Nephron progenitor cell (in vitro differentiated cells): ENCODE data around the gene NMUR1.

Source experiments
- DNase-seq: peaks from one replicate; pipeline ENCODE4 v3.0.0; 2021
- H3K27ac Mint-ChIP-seq: 2 replicates; pipeline ENCODE4 v1.8.0; 2021; ENCODE audit warnings: mild to moderate bottlenecking, moderate library complexity, mixed read lengths
- H3K27me3 Mint-ChIP-seq: 2 replicates; pipeline ENCODE4 v1.8.0; 2021; ENCODE audit warnings: mild to moderate bottlenecking, low read depth, mixed read lengths; ENCODE audit not compliant: poor library complexity
- H3K36me3 Mint-ChIP-seq: 2 replicates; pipeline ENCODE4 v1.8.0; 2021; ENCODE audit warnings: low read depth, mixed read lengths
- H3K4me1 Mint-ChIP-seq: 2 replicates; pipeline ENCODE4 v1.8.0; 2021; ENCODE audit warnings: mixed read lengths
- H3K4me3 Mint-ChIP-seq: 2 replicates; pipeline ENCODE4 v1.8.0; 2021; ENCODE audit warnings: mild to moderate bottlenecking, moderate library complexity, mixed read lengths
- H3K9me3 Mint-ChIP-seq: 2 replicates; pipeline ENCODE4 v1.8.0; 2021; ENCODE audit warnings: mild to moderate bottlenecking, moderate library complexity, mixed read lengths
- TF ChIP-seq, protein P1 (sequence below): fragments of 200-600 bp; sonication (generic); IDR thresholded peaks from 2 replicates; pipeline ENCODE4 v1.5.0; 2021; ENCODE audit warnings: antibody characterized with exemption

Gene NMUR1

DNA sequence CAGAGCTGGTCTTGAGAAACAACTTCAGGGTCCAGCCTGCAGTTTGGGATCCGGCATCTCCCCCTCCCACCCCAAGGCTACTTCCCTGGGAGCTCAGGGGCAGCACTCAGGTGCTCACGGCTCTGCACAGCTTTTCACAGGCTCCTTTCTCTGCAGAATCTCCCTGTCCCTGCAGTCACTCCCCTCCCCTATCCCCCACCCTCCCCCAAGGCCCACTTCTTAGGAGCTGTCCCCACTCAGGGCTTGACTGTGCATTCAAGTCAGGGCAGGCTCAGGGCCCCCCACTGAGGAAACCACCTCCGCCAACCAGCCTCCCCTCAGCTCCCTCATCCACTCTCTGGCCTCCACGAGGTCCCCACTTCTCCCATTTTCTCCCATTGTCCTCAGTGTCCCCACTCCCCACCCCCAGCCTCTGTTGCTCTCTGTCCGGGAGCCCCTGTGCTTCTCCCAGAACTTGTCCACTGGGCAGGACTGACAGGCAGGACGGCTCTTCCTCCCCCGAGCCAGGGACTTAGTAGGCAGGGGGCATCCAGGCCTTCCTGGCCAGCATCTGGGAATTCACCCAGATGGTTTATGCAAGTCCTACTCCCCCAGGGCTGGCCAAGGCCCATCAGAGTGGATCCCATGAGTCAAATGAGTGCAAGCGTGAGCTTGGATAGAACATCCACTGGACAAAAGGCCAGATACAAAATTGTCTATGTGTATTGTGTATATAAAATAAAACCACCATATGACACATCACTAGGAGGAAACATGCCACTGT is 7.6 kb downstream of the NMUR1 start:
- Mint-ChIP-seq H3K27ac (no peak overlapping the region), H3K36me3 (no peaks in the 10 kb centered on the region), H3K4me3 (no peak overlapping the region), H3K27me3 (peaks cover 9% of the 10 kb centered on the region), H3K9me3 (no peaks in the 10 kb centered on the region), H3K4me1 (peaks cover 36% of the 10 kb centered on the region)
- DNase-seq: no peak
- TF ChIP-seq, protein P1, sequence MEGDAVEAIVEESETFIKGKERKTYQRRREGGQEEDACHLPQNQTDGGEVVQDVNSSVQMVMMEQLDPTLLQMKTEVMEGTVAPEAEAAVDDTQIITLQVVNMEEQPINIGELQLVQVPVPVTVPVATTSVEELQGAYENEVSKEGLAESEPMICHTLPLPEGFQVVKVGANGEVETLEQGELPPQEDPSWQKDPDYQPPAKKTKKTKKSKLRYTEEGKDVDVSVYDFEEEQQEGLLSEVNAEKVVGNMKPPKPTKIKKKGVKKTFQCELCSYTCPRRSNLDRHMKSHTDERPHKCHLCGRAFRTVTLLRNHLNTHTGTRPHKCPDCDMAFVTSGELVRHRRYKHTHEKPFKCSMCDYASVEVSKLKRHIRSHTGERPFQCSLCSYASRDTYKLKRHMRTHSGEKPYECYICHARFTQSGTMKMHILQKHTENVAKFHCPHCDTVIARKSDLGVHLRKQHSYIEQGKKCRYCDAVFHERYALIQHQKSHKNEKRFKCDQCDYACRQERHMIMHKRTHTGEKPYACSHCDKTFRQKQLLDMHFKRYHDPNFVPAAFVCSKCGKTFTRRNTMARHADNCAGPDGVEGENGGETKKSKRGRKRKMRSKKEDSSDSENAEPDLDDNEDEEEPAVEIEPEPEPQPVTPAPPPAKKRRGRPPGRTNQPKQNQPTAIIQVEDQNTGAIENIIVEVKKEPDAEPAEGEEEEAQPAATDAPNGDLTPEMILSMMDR: no peak

DNA sequence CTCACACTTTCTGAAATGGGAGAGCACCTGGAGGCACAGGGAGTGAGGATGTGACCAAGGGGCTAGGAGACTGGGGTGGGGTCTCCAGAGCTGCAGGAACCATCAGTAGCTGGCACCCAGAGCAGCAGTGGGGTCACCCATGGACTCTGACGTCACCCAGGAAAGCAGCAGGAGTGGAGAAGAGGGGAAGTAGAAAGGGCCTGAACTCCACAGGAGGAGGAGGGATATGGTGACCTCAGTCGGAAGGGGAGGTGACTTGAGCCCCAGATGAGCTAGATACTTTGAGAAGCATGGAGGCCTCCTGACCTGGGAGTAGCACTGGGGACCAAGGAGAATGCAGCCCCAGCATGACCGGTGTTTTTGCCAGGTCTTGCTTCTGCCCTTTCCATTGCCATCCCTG is 8.8 kb downstream of the NMUR1 start:
- no peak for DNase-seq
- H3K36me3 Mint-ChIP-seq: no peaks in the 10 kb centered on the region
- TF ChIP-seq, protein P1: no peak
- H3K27me3 Mint-ChIP-seq: peaks cover 9% of the 10 kb centered on the region
- H3K9me3 Mint-ChIP-seq: no peaks in the 10 kb centered on the region
- no peak overlapping the region for H3K27ac Mint-ChIP-seq
- peaks cover 32% of the 10 kb centered on the region for H3K4me1 Mint-ChIP-seq
- no peak overlapping the region for H3K4me3 Mint-ChIP-seq

DNA sequence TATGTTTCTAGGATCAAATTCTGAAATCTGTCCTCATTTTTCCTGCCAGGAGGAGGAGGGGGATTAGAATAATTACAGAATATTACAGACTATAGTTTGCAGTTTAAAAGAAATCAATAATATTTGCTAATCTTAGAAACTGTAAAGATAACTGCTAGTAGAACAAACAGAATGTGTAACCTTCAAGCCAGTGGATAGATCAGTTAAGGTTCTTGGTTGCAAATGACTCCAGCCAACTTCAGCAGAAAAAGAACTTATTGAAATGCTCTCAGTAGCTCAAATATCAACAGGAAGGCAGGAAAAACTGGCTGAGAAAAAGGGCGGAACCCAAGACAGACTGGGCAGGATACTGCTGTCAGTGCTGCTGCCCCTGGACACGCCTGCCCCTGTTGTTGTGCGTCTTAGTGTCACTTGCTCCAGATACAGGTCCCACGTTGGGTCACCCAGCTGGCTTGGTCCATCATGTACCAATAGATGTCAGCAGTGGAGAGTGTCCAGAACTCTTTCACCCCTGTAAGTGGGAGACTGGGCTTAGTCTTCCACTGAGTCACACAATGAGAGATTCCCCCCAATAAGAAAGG is 10.2 kb downstream of the NMUR1 start:
- H3K27ac Mint-ChIP-seq: no peak overlapping the region
- no peak overlapping the region for H3K4me3 Mint-ChIP-seq
- H3K4me1 Mint-ChIP-seq: peaks cover 33% of the 10 kb centered on the region
- TF ChIP-seq, protein P1: no peak
- no peaks in the 10 kb centered on the region for H3K9me3 Mint-ChIP-seq
- H3K36me3 Mint-ChIP-seq: no peaks in the 10 kb centered on the region
- no peak for DNase-seq
- H3K27me3 Mint-ChIP-seq: peaks cover 9% of the 10 kb centered on the region

DNA sequence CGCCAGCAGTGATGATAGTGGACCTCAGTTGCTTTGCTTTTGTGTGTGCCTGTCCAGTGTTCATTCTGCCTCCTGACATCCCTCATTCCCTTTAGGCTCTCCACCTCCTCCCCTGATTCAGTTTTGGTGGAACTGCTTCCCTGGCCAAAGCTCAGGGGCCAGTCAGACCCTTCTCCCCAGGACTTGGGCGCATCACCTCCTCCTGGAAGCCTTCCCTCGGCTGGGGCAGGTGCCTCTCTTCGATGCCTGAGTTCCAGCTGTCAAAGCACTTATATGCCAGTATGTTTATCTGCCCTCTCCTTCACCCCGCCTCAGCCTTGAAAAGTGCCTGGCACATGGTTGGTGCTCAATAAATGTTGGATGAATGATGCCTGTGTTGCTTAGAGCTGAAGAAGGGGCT is 11.5 kb downstream of the NMUR1 start:
- Mint-ChIP-seq H3K27me3 (peaks cover 9% of the 10 kb centered on the region), H3K36me3 (no peaks in the 10 kb centered on the region), H3K4me3 (no peak overlapping the region), H3K4me1 (peaks cover 42% of the 10 kb centered on the region), H3K27ac (no peak overlapping the region), H3K9me3 (no peaks in the 10 kb centered on the region)
- TF ChIP-seq, protein P1: no peak
- DNase-seq: no peak

DNA sequence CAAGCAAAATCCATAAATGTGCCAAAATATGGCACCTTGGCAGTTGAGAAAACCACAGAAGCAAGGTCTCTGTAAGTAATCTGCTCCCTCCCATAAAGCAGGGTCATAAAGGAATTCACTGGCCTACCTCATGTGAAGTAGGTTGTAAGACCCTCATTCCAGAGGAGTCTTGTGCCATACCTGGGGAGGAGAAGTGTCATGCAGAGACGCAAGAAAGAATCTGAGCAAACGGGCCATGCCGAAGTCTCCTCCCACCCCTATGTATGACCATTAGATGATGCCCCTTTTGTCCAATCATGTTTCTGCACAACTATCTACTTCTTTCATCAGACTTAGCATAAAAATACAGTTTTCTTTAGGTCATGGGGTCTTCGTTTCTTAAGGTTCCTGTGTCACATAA is 14.6 kb downstream of the NMUR1 start:
- Mint-ChIP-seq H3K9me3 (no peaks in the 10 kb centered on the region), H3K27ac (no peak overlapping the region), H3K27me3 (peaks cover 9% of the 10 kb centered on the region), H3K4me3 (no peak overlapping the region), H3K36me3 (no peaks in the 10 kb centered on the region), H3K4me1 (peaks cover 46% of the 10 kb centered on the region)
- no peak for DNase-seq
- TF ChIP-seq, protein P1: no peak

DNA sequence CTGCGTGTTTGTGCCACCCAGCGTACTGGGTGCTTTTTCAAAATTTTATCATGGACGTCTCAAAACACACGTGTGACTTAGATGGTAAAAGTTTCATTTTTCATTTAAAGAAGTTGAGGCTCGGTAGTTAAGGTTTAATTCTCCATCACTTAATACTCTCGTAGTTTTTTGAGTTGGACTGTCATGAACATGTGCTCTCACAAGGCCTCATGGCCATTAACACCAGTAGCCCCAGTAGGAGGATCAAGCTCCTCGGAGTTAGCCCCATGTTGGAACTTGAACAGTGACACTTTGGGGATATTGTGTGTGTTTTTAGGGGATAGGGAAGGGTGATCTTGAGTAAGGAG is 15.3 kb downstream of the NMUR1 start:
- peak overlapping the region; percentile 87 for H3K4me3 Mint-ChIP-seq
- H3K27ac Mint-ChIP-seq: no peak overlapping the region
- H3K36me3 Mint-ChIP-seq: no peaks in the 10 kb centered on the region
- DNase-seq: no peak
- TF ChIP-seq, protein P1: no peak
- H3K4me1 Mint-ChIP-seq: peaks cover 39% of the 10 kb centered on the region
- H3K27me3 Mint-ChIP-seq: peaks cover 4% of the 10 kb centered on the region
- H3K9me3 Mint-ChIP-seq: no peaks in the 10 kb centered on the region
